Body of pancreas (tissue), 4 donors: ENCODE data around the gene ASIC2.

Source experiments
- POLR2A ChIP-seq, 3 donors: fragments of 450-650 bp; IDR thresholded peaks; one replicate each; pipeline ENCODE4 v1.6.1; 2016; ENCODE audit warnings: antibody characterized with exemption in 3 of 3, mild to moderate bottlenecking in 2 of 3
- TF ChIP-seq, protein P1 (sequence below), 7 experiments: fragments of 450-650 bp in 4 of 7; fragments of 200-600 bp in 3 of 7; sonication (generic) in 3 of 7; IDR thresholded peaks; one replicate each; pipeline ENCODE4 v1.5.1; 2016 to 2019; ENCODE audit warnings: antibody characterized with exemption in 7 of 7

DNA sequence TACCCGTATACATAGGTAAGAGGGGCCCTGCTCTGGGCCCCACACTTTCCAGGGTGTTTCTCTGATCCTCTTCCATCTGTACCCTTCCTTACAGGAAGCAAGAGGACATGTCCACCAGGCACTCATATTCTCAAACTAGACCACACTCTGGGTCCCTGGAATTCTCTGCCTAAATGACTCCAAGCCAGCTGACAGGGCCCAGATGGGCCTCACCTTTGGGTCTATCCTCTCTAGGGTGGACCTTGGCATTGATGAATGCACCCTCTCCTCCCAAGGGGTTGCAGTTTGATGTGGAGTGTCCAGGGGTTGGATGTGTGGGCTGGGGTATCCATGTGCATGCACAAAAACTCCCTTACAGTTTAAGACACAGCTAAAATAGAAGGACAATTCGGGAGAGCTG is 95.8 kb downstream of the ASIC2 start:
- TF ChIP-seq, protein P1, sequence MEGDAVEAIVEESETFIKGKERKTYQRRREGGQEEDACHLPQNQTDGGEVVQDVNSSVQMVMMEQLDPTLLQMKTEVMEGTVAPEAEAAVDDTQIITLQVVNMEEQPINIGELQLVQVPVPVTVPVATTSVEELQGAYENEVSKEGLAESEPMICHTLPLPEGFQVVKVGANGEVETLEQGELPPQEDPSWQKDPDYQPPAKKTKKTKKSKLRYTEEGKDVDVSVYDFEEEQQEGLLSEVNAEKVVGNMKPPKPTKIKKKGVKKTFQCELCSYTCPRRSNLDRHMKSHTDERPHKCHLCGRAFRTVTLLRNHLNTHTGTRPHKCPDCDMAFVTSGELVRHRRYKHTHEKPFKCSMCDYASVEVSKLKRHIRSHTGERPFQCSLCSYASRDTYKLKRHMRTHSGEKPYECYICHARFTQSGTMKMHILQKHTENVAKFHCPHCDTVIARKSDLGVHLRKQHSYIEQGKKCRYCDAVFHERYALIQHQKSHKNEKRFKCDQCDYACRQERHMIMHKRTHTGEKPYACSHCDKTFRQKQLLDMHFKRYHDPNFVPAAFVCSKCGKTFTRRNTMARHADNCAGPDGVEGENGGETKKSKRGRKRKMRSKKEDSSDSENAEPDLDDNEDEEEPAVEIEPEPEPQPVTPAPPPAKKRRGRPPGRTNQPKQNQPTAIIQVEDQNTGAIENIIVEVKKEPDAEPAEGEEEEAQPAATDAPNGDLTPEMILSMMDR (IDR thresholded peaks at IDR 0.05): no peak
- TF ChIP-seq POLR2A (IDR thresholded peaks at IDR 0.05): no peak
